ENCODE results near the gene PTP4A2.

The PTP4A2 gene

GRCh38 chr1:31891280-31891679, 46.9 kb downstream of the PTP4A2 start:
- no peak for TF ChIP-seq CTCF (IDR thresholded peaks at IDR 0.05; ENCODE audit: low read depth, low read length)
- no peak overlapping the region for H3K4me3 ChIP-seq (ENCODE audit: low read depth, low read length)
- no peak for DNase-seq (ENCODE audit: low read depth, low spot score)
- in situ Hi-C loops (cut with HindIII; ENCODE audit: low sequenced_read_pairs), result no loop called here

GRCh38 chr1:31888291-31888690, 49.9 kb downstream of the PTP4A2 start:
- H3K4me3 ChIP-seq (ENCODE audit: low read depth, low read length), result no peak overlapping the region
- in situ Hi-C loops (cut with HindIII; ENCODE audit: low sequenced_read_pairs), result no loop called here
- no peak for DNase-seq (ENCODE audit: low read depth, low spot score)
- no peak for TF ChIP-seq CTCF (IDR thresholded peaks at IDR 0.05; ENCODE audit: low read depth, low read length)

GRCh38 chr1:31886866-31887265, 51.3 kb downstream of the PTP4A2 start:
- no peak overlapping the region for H3K4me3 ChIP-seq (ENCODE audit: low read depth, low read length)
- in situ Hi-C loops (cut with HindIII; ENCODE audit: low sequenced_read_pairs), result no loop called here
- no peak for TF ChIP-seq CTCF (IDR thresholded peaks at IDR 0.05; ENCODE audit: low read depth, low read length)
- no peak for DNase-seq (ENCODE audit: low read depth, low spot score)

- no peak overlapping the region for H3K4me3 ChIP-seq (ENCODE audit: low read depth, low read length)
- TF ChIP-seq CTCF (IDR thresholded peaks at IDR 0.05; ENCODE audit: low read depth, low read length), result no peak
Measured at GRCh38 chr1:31885851-31886250, 52.3 kb downstream of the PTP4A2 start.

GRCh38 chr1:31883357-31883942, 54.7 kb downstream of the PTP4A2 start:
- H3K4me3 ChIP-seq (ENCODE audit: low read depth, low read length), result no peak overlapping the region
- TF ChIP-seq CTCF (IDR thresholded peaks at IDR 0.05; ENCODE audit: low read depth, low read length), result no peak
- in situ Hi-C loops (cut with HindIII; ENCODE audit: low sequenced_read_pairs), result no loop called here
- no peak for DNase-seq (ENCODE audit: low read depth, low spot score)

More at GRCh38 chr1:31885851-31886250, 52.3 kb downstream of the PTP4A2 start:
- in situ Hi-C loops (cut with HindIII; ENCODE audit: low sequenced_read_pairs), result no loop called here
- DNase-seq (ENCODE audit: low read depth, low spot score), result no peak

GRCh38 chr1:31881688-31882000, 56.5 kb downstream of the PTP4A2 start:
- in situ Hi-C loops (cut with HindIII; ENCODE audit: low sequenced_read_pairs), result no loop called here

More at GRCh38 chr1:31881688-31882000, 56.5 kb downstream of the PTP4A2 start:
- no peak overlapping the region for H3K4me3 ChIP-seq (ENCODE audit: low read depth, low read length)
- no peak for TF ChIP-seq CTCF (IDR thresholded peaks at IDR 0.05; ENCODE audit: low read depth, low read length)
- DNase-seq (ENCODE audit: low read depth, low spot score), result no peak
